CD4-positive, alpha-beta T cell treated with Interferon alpha-2 for 1 hour (primary cell): ENCODE measurements around the gene YPEL1.
"Not testable (repeated sequence)": the region's sequence is repeated elsewhere in the genome, so short reads cannot be mapped to it uniquely, and the experiment has no call there.

Source experiments
- DNase-seq, 2 donors: peaks; one replicate each; pipeline ENCODE4 v3.0.0-alpha.2; 2020 to 2022

Gene YPEL1

GRCh38 chr22:21720191-21720859, 15.3 kb downstream of the YPEL1 start:
- DNase-seq = not testable (repeated sequence)

DNA sequence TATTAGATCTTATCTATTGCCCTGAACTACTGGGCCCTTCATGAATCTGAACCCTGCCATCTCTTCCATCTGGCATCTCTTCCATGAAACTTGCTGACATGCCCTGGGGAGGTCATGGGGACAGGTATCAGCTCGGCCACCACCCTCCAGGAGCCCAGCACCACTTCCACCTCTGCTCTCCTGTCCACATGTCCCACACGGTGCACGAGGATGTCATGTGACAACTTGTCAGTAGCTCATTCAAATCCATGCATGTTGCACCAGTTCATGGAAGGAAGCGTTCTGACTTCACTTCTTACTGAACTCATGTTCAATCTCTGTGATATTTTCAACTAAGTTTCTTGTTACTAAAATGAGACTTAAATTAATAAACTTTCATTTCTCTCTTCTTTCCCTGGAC, 16.6 kb downstream of the YPEL1 start:
- no peak for DNase-seq

- no peak for DNase-seq
Observed at GRCh38 chr22:21718499-21718898, 17.1 kb downstream of the YPEL1 start.

DNA sequence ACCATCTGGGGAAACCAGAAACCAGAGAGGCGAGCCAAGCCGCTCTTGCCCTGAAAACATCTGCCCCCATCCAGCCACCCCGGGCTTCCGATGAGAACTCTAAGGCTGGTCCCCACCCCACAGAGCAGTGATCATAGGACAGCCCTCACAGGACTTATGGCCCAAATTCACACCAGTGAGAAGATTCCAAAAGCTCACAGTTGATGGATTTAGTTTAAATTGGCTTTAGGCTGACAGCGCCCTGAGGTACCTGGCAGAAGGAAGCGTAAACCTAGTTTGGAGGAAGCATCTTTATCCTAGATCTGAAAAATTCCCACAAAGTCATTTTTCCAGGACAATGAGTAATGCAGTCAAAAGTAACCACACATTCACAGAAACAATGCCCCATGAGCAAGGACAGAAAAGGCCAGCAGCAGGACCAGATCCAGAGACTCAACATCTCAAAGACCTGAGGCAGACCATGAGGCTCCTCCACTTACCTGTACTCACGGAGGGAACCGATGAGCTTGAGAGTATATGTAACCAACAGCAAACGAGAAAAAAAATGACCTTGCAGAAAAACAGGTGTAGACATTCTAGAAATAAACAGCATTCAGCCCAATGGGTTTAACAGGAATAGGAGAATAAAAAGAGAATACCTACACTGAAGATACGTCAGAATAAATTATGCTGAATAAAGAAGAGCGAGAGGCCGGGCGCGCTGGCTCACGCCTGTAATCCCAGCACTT, 19.0 kb downstream of the YPEL1 start:
- DNase-seq = not testable (repeated sequence)

DNA sequence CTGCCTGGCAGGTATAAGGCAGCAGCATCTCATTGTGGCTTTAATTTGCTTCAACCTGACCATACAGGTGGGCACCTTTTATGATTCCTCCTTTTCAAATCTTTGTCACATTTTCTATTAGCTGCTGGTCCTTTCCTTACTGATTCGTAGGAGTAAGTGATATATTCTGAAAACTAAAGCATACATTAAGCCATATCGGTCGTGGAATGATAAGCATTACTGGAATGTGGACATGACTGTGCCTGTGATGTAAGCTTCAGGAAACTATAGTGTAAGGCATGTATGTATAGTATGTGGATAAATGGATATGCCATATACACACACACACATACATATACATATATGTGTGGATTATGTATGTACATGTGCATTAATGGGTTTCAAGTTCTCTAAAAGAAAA, 20.8 kb downstream of the YPEL1 start:
- no peak for DNase-seq

GRCh38 chr22:21714059-21714770, 21.4 kb downstream of the YPEL1 start:
- DNase-seq = no peak

DNA sequence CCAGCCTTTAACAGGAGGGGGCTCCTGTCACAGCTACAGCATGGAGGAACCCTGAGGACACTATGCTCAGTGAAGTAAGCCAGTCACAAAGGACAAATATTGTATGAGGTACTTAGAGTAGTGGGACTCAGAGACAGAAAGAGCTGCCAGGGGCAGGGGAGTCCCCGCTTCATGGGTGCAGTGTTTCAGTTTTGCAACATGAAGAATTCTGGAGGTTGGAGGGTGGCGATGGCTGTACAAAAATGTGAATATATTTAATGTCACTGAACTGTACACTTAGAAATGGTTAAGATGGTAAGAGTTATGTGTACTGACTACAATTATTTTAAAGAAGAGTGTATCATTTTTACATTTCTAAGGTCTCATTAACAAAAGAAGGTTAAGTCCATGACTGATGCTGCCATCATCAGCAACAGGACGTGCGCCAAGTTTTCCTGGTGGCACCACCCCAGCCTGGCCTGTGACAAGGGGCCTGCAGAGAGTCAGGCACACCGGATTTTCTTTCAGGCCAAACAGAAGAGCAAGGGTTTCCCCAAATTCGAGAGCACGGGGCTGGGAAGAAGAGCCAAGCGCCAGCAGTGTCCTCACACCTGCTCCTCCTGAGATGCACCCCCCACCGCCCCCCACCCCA, 22.1 kb downstream of the YPEL1 start:
- DNase-seq = no peak

- DNase-seq = peak; percentile 61 to 76
Observed at GRCh38 chr22:21712751-21713427, 22.7 kb downstream of the YPEL1 start.

- DNase-seq = no peak
Observed at GRCh38 chr22:21711851-21712250, 23.7 kb downstream of the YPEL1 start.

DNA sequence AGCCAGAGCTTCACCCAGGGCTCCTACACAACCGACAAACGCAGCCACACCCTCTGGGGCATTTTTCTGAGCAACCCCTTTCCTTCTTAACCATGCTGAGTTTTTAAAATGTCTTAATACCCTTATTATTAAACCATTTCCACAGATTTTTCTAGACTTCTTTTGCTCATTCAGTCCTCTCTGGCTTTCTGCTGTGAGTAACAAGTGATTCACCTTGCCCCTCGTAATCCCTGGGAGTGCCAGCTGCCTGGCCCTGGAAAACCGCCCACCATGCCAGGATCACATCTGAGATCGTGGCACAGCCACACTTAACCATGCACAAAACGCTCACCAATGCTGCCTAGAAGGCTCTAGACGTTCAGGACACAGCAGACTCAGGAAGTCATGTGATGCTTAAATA, 25.4 kb downstream of the YPEL1 start:
- no peak for DNase-seq

- DNase-seq = no peak
Observed at GRCh38 chr22:21709688-21710087, 25.9 kb downstream of the YPEL1 start.

- DNase-seq = no peak
Observed at GRCh38 chr22:21708960-21709359, 26.6 kb downstream of the YPEL1 start.

GRCh38 chr22:21707677-21708076, 27.9 kb downstream of the YPEL1 start:
- no peak for DNase-seq

DNA sequence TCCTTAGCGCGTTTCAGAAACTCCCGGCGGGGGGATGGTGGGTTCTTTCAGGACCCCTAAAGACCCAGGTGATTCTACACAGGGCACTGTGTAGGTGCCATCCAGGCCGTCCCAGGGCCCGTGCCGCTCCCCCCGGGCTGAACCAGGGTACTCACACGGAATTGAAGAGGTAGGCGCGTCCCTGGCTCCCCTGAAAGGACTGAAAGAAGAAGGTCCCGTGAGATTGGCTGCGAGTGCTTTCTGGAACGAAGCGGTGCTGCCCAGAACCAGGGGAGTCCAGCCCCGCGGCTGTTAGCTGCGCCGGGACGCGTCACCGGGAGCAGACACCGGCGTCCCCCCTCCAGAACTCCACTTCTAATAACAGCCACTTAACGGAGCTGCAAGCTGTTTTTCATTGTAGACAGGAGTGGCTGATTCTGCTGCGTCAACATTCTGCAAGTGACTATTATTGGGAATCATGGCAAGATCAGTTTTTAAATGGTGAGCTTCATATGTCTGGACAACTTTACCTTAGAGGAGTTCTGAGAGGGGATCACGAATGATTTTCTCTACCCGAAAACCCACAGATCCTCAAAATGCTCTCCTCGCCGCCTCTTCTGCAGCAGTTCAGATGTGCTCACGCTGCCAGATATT, 31.8 kb downstream of the YPEL1 start:
- DNase-seq = no peak

GRCh38 chr22:21702700-21703683, 32.6 kb downstream of the YPEL1 start:
- no peak for DNase-seq

- DNase-seq = no peak
Observed at GRCh38 chr22:21702094-21702493, 33.5 kb downstream of the YPEL1 start.

- no peak for DNase-seq
Observed at GRCh38 chr22:21701384-21701971, 34.1 kb downstream of the YPEL1 start.

DNA sequence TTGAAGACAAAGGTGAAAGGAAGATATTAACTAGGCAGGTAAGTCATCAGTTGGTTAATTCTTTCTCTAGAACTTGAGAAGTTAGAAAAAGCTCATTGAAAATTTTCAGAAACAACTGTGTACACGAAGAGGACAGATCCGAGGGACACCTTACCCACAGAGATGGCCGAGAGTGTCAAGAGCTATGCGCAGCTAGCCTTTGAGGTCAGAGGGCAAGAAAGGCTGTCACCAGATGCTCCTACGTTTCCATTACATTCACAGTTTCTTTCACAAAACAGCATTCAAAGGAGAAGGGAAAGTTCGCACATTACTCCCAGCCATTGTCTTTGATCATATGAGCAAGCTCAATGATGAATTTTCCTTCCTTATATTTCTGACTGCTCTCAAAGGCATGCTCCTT, 34.8 kb downstream of the YPEL1 start:
- no peak for DNase-seq

DNA sequence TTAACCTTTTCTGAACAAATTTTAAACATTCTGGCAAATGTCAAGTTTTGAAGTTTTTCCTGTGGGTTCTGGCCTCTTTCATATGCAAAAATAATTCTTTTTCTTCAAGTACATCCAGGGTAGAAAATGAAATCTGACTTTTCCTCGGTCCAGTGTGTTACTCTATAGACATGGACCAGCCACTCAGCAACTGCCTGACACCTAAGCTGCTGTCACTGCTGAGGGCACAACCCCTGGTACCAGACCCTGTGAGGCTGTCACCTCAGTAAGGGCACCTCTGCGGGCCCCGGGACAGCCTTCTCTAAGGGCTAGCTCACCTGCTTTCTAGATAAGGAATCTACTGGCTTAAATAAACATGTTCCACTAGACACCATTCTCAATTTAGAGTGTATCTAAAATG, 36.0 kb downstream of the YPEL1 start:
- DNase-seq = no peak

GRCh38 chr22:21698430-21699329, 36.9 kb downstream of the YPEL1 start:
- DNase-seq = no peak
